T-helper 2 cell treated with Interferon-gamma antibody and Interleukin-4, amounts not matched to agents 5 μg/mL and 100 μg/mL, for 36 hours (primary cell): ENCODE measurements around the gene SMYD3.

Experiments
- DNase-seq: peaks from one replicate; pipeline ENCODE4 v3.0.0; 2021; ENCODE audit warnings: low spot score
- H3K27ac Mint-ChIP-seq: one replicate; pipeline ENCODE4 v1.8.0; 2021; ENCODE audit warnings: mild to moderate bottlenecking, mixed read lengths
- H3K27me3 Mint-ChIP-seq: one replicate; pipeline ENCODE4 v1.8.0; 2021; ENCODE audit warnings: low read depth, mixed read lengths
- H3K36me3 Mint-ChIP-seq: one replicate; pipeline ENCODE4 v1.8.0; 2021; ENCODE audit warnings: low read depth, mixed read lengths
- H3K4me1 Mint-ChIP-seq: one replicate; pipeline ENCODE4 v1.8.0; 2021; ENCODE audit warnings: low read depth, mixed read lengths
- H3K4me3 Mint-ChIP-seq: one replicate; pipeline ENCODE4 v1.8.0; 2022; ENCODE audit warnings: mild to moderate bottlenecking, moderate library complexity, mixed read lengths
- H3K9me3 Mint-ChIP-seq: one replicate; pipeline ENCODE4 v1.8.0; 2021; ENCODE audit warnings: mixed read lengths

Gene SMYD3

DNA sequence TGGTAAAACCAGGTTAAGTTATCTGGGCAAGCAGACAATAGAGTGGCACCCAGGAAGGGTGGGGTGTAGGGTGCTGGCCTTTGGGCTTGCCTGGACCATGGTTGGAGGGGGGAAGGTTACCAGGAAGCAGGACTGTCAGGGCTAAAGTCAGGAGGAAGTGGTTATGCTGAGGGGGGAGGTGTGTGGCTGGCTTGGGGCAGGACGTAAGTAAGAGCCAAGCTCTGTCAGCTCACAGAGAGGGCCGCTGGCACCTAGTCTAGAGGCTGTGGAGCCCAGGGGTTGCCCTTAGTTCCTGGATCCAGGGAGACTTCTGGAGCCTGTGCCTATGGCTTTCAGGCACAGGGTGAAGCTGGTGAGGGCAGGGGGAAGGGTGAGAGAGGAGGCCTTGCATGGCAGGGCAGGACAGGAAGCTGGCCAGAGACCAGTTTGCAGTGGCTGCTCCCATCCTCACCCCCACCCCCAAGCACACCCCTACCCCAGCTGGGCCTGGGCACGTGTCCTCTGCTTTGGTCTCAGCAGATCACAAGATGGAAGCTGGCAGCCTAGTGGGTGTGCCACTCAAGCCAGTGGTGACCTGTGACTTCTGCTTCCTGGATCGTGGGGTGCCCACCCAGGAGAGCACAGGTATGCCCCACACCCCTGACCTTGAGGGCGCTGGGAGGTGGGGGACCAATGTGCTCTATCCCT, 20.5 kb upstream of the SMYD3 start:
- Mint-ChIP-seq H3K4me3 (no peak overlapping the region), H3K27ac (peak overlapping the region; percentile 80), H3K4me1 (peaks cover 6% of the 10 kb centered on the region), H3K9me3 (peaks cover 14% of the 10 kb centered on the region), H3K27me3 (peaks cover 2% of the 10 kb centered on the region), H3K36me3 (no peaks in the 10 kb centered on the region)
- DNase-seq: no peak

GRCh38 chr1:246526915-246527314, 19.8 kb upstream of the SMYD3 start:
- H3K27me3 Mint-ChIP-seq: peaks cover 2% of the 10 kb centered on the region
- H3K9me3 Mint-ChIP-seq: peaks cover 16% of the 10 kb centered on the region
- H3K27ac Mint-ChIP-seq: no peak overlapping the region
- H3K4me3 Mint-ChIP-seq: no peak overlapping the region
- H3K36me3 Mint-ChIP-seq: no peaks in the 10 kb centered on the region
- DNase-seq: no peak
- H3K4me1 Mint-ChIP-seq: peaks cover 6% of the 10 kb centered on the region

DNA sequence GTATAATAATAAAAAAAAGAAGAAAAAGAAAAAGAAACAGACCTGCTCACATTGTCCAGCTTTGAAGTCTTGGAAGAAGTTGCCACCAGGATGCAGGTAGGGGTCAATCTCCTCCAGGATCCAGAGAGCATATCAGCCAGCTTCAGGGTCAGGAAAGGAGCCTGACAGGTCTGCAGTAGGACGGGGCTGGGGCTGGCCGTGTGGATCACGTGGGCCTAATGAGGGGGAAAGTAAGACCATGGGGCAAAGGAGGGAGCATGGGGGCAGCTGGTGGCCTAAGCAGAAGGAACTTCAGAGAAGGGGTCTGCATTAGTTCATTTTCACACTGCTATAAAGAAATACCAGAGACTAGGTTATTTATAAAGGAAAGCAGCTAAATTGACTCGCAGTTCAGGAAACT, 19.3 kb upstream of the SMYD3 start:
- Mint-ChIP-seq H3K4me3 (no peak overlapping the region), H3K27me3 (peaks cover 2% of the 10 kb centered on the region), H3K27ac (peak overlapping the region; percentile 15), H3K9me3 (peaks cover 17% of the 10 kb centered on the region), H3K36me3 (no peaks in the 10 kb centered on the region), H3K4me1 (peaks cover 6% of the 10 kb centered on the region)
- DNase-seq: no peak

GRCh38 chr1:246519514-246519913, 12.4 kb upstream of the SMYD3 start:
- Mint-ChIP-seq H3K9me3 (peaks cover 26% of the 10 kb centered on the region), H3K4me3 (no peak overlapping the region), H3K27ac (no peak overlapping the region), H3K27me3 (no peaks in the 10 kb centered on the region), H3K36me3 (peaks cover 3% of the 10 kb centered on the region), H3K4me1 (peaks cover under 1% of the 10 kb centered on the region)
- no peak for DNase-seq

GRCh38 chr1:246518456-246519205, 11.6 kb upstream of the SMYD3 start:
- DNase-seq: no peak
- peaks cover 3% of the 10 kb centered on the region for H3K36me3 Mint-ChIP-seq
- peaks cover 4% of the 10 kb centered on the region for H3K4me1 Mint-ChIP-seq
- no peak overlapping the region for H3K27ac Mint-ChIP-seq
- no peaks in the 10 kb centered on the region for H3K27me3 Mint-ChIP-seq
- H3K4me3 Mint-ChIP-seq: no peak overlapping the region
- peaks cover 30% of the 10 kb centered on the region for H3K9me3 Mint-ChIP-seq

DNA sequence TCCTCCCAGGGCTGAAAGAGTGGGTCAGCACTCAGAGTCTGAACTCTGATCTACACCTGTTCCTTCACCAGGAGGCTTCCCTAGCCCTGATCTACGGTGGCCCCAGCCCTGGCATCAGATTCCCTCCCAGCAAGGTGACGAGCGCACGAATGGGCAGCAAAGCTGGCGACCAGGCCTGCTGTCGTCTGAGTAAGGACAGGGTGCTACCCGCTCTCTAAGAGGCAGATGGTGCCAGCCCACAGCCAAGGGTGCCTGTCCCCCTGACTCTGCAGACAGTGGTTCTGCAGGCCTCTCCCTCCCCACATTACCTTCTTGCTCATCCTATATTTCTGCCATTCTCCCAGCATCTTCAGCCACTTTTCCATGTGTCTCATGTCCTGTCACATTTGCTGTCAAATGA, 10.3 kb upstream of the SMYD3 start:
- H3K9me3 Mint-ChIP-seq: peaks cover 30% of the 10 kb centered on the region
- peaks cover 3% of the 10 kb centered on the region for H3K36me3 Mint-ChIP-seq
- no peak overlapping the region for H3K4me3 Mint-ChIP-seq
- no peak for DNase-seq
- H3K4me1 Mint-ChIP-seq: peaks cover 4% of the 10 kb centered on the region
- H3K27me3 Mint-ChIP-seq: no peaks in the 10 kb centered on the region
- no peak overlapping the region for H3K27ac Mint-ChIP-seq

DNA sequence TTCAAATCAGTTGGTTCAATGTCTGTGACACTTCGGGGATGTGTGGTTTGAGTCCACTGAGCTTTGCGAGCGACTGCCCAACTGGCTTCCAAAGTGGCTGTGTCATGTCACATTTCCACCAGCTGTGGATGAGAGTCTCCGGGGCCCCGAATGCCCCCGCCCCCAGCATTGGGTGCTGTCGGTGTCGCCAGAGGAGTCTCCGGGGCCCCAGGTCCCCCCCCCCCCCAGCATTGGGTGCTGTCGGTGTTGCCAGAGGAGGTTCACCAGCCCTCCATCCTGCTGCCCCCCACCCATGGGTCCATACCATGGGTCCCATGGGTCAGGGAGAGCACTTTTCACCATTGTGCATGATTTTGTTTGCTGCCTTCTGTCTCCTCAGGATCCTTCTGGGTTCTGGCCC, 9.0 kb upstream of the SMYD3 start:
- no peak overlapping the region for H3K4me3 Mint-ChIP-seq
- peaks cover 3% of the 10 kb centered on the region for H3K36me3 Mint-ChIP-seq
- DNase-seq: no peak
- peaks cover 4% of the 10 kb centered on the region for H3K4me1 Mint-ChIP-seq
- peaks cover 26% of the 10 kb centered on the region for H3K9me3 Mint-ChIP-seq
- no peaks in the 10 kb centered on the region for H3K27me3 Mint-ChIP-seq
- H3K27ac Mint-ChIP-seq: no peak overlapping the region

GRCh38 chr1:246515390-246516005, 8.4 kb upstream of the SMYD3 start:
- DNase-seq: no peak
- no peak overlapping the region for H3K27ac Mint-ChIP-seq

GRCh38 chr1:246513619-246514343, 6.7 kb upstream of the SMYD3 start:
- no peak overlapping the region for H3K4me3 Mint-ChIP-seq
- H3K4me1 Mint-ChIP-seq: peaks cover 4% of the 10 kb centered on the region
- no peak overlapping the region for H3K27ac Mint-ChIP-seq
- peaks cover 23% of the 10 kb centered on the region for H3K9me3 Mint-ChIP-seq
- H3K27me3 Mint-ChIP-seq: no peaks in the 10 kb centered on the region
- DNase-seq: no peak
- H3K36me3 Mint-ChIP-seq: peaks cover 3% of the 10 kb centered on the region

More at GRCh38 chr1:246515390-246516005, 8.4 kb upstream of the SMYD3 start:
- peaks cover 26% of the 10 kb centered on the region for H3K9me3 Mint-ChIP-seq
- H3K27me3 Mint-ChIP-seq: no peaks in the 10 kb centered on the region
- H3K4me1 Mint-ChIP-seq: peaks cover 4% of the 10 kb centered on the region
- H3K36me3 Mint-ChIP-seq: peaks cover 3% of the 10 kb centered on the region
- no peak overlapping the region for H3K4me3 Mint-ChIP-seq

- H3K4me1 Mint-ChIP-seq: peaks cover 4% of the 10 kb centered on the region
- no peaks in the 10 kb centered on the region for H3K27me3 Mint-ChIP-seq
- no peak overlapping the region for H3K4me3 Mint-ChIP-seq
- peaks cover 3% of the 10 kb centered on the region for H3K36me3 Mint-ChIP-seq
- DNase-seq: no peak
- H3K27ac Mint-ChIP-seq: no peak overlapping the region
- H3K9me3 Mint-ChIP-seq: peaks cover 20% of the 10 kb centered on the region
Measured at GRCh38 chr1:246513041-246513440, 6.0 kb upstream of the SMYD3 start.

DNA sequence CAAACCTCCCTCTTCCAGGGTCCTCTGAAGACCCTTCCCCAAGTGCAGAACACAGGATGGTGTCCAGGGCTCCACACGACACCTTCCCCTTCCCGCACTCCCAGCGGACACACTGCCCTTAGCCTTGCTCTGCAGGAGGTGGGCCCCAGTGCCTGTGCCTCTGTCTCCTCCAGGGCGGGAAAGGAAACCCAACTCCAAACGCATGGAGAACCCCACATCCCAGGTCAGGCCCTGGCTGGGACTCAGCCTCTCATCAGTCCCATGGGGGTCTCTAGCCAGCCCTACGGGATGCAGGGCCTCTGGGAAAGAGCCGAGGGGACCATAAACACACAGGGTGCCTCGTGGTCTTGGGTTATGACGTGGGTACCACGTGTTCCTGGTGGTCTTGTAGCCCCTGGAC, 5.6 kb upstream of the SMYD3 start:
- Mint-ChIP-seq H3K27me3 (no peaks in the 10 kb centered on the region), H3K36me3 (peaks cover 3% of the 10 kb centered on the region), H3K9me3 (peaks cover 20% of the 10 kb centered on the region), H3K4me1 (peaks cover 7% of the 10 kb centered on the region), H3K27ac (no peak overlapping the region), H3K4me3 (no peak overlapping the region)
- no peak for DNase-seq

DNA sequence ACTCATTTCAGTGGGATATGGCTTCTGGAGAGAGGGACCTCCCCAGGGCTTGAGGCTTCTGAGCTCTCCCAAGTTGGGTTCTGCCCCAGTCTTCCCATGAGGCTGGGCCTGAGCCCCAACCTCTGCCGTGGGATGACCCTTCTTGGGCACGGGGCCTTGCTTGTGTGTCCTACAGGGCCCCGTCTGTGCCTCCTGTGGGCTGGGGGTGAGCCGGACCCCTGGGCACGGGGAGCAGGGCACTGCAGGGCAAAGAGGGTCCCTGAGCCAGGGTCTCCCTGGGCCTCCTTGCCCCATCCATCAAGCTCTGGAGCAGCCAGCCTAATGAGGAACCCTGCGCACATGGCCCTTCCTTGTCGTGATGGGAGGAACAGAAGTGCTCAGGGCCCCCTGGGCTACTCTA, 5.2 kb upstream of the SMYD3 start:
- no peak for DNase-seq
- Mint-ChIP-seq H3K9me3 (peaks cover 20% of the 10 kb centered on the region), H3K4me3 (no peak overlapping the region), H3K27me3 (no peaks in the 10 kb centered on the region), H3K4me1 (peaks cover 11% of the 10 kb centered on the region), H3K27ac (no peak overlapping the region), H3K36me3 (peaks cover 3% of the 10 kb centered on the region)

GRCh38 chr1:246511203-246511602, 4.1 kb upstream of the SMYD3 start:
- Mint-ChIP-seq H3K36me3 (peaks cover 3% of the 10 kb centered on the region), H3K27ac (no peak overlapping the region), H3K9me3 (peaks cover 16% of the 10 kb centered on the region), H3K4me3 (no peak overlapping the region), H3K4me1 (peaks cover 14% of the 10 kb centered on the region), H3K27me3 (no peaks in the 10 kb centered on the region)
- DNase-seq: no peak
